K562 (cell line): ENCODE measurements around the gene OR10D3. TPM values are rescaled to one million over a fixed set of nuclear protein-coding genes. Genes with fewer than 3 reads are reported as not detected.
A peak's percentile ranks its signal among the peaks of the same experiment; 100 is the strongest.

ENCODE experiments used
- EHMT2 ChIP-seq: fragments of 450-650 bp; IDR thresholded peaks from 2 replicates; pipeline ENCODE4 v1.6.1; 2018; ENCODE audit warnings: antibody characterized with exemption
- ID3 ChIP-seq, 2 experiments: fragments of 250-450 bp in 1 of 2; fragments of 450-650 bp in 1 of 2; sonication (Bioruptor Pico) in 1 of 2; IDR thresholded peaks; 2 replicates each; pipeline versions ENCODE4 v1.6.1 to v1.8.0; 2016 to 2021; ENCODE audit warnings: mild to moderate bottlenecking in 2 of 2, moderate library complexity in 2 of 2, missing compliant biosample characterization in 1 of 2, missing genetic modification characterization in 1 of 2
- KAT8 ChIP-seq: fragments of 450-650 bp; IDR thresholded peaks from 2 replicates; pipeline ENCODE4 v1.6.1; 2016; ENCODE audit warnings: low read depth, mild to moderate bottlenecking
- MECOM ChIP-seq: fragments of 250-450 bp; sonication (Bioruptor Pico); IDR thresholded peaks from 2 replicates; pipeline ENCODE4 v1.8.0; 2022; ENCODE audit warnings: inconsistent platforms
- NFATC3 ChIP-seq: fragments of 450-650 bp; IDR thresholded peaks from 2 replicates; pipeline ENCODE4 v1.6.1; 2017; ENCODE audit warnings: mild to moderate bottlenecking
- PML ChIP-seq: IDR thresholded peaks from 2 replicates; pipeline ENCODE4 v1.6.1; 2012; ENCODE audit warnings: low read length, inconsistent platforms
- SIX5 ChIP-seq, 2 experiments: IDR thresholded peaks; 2 replicates each; pipeline ENCODE4 v1.6.1; 2011; ENCODE audit warnings: low read length in 2 of 2, borderline replicate concordance in 1 of 2, low read depth in 1 of 2, mild to moderate bottlenecking in 1 of 2, moderate library complexity in 1 of 2; ENCODE audit not compliant: insufficient read depth in 1 of 2
- SMARCB1 ChIP-seq: IDR thresholded peaks from 2 replicates; pipeline ENCODE4 v1.6.1; 2011; ENCODE audit warnings: improper control_type of control experiment, low read depth; ENCODE audit not compliant: insufficient read length
- TFAM ChIP-seq: fragments of 250-450 bp; sonication (Bioruptor Pico); conservative IDR thresholded peaks from 2 replicates; pipeline ENCODE4 v1.5.0; 2021; ENCODE audit warnings: mild to moderate bottlenecking, moderate library complexity
- U2AF2 ChIP-seq: fragments of 200-400 bp; formaldehyde crosslinking; optimal IDR thresholded peaks from 2 replicates; pipeline ENCODE3; 2017; ENCODE audit warnings: low read depth, mild to moderate bottlenecking, low read length
- ZKSCAN1 ChIP-seq: fragments of 150-350 bp; IDR thresholded peaks from 2 replicates; pipeline ENCODE4 v1.6.1; 2016; ENCODE audit warnings: low read depth, low read length
- ZNF140 ChIP-seq: fragments of 250-450 bp; sonication (Bioruptor Pico); IDR thresholded peaks from 2 replicates; pipeline ENCODE4 v1.8.0; 2021; ENCODE audit warnings: moderate library complexity, mild to moderate bottlenecking, inconsistent platforms
- ZNF282 ChIP-seq: sonication (generic); formaldehyde crosslinking; IDR thresholded peaks from 2 replicates; pipeline ENCODE4 v1.8.1; 2023; ENCODE audit warnings: missing genetic modification reagents
- ZNF398 ChIP-seq: fragments of 250-450 bp; sonication (Bioruptor Pico); IDR thresholded peaks from 2 replicates; pipeline ENCODE4 v1.8.0; 2021; ENCODE audit warnings: moderate library complexity, mild to moderate bottlenecking, inconsistent platforms
- ZNF644 ChIP-seq: fragments of 200-800 bp; sonication (Bioruptor generic); IDR thresholded peaks from 2 replicates; pipeline ENCODE4 v1.6.1; 2016; ENCODE audit warnings: low read depth, missing genetic modification characterization, missing compliant biosample characterization
- ZNF75A ChIP-seq: fragments of 450-650 bp; formaldehyde crosslinking; IDR thresholded peaks from 2 replicates; pipeline ENCODE4 v1.4.0; 2020; ENCODE audit warnings: mild to moderate bottlenecking
- ZNF77 ChIP-seq: fragments of 250-450 bp; sonication (Bioruptor Pico); IDR thresholded peaks from 2 replicates; pipeline ENCODE4 v1.5.0; 2020
- polyA plus RNA-seq, 8 experiments: library from polyadenylated mRNA; depleted of rRNA in 4 of 8; stranded (reverse) in 5 of 8; unstranded in 3 of 8; fragments of >200 nt; fragmentation: Nextera tagmentation in 2 of 8; fragmentation: Illumina TruSeq in 1 of 8; extraction: Ambion mirVana in 2 of 8; extraction: Trizol in 1 of 8; gene quantifications; 2 replicates each; pipeline versions ENCODE4 v1.2.1 to v1.2.3, GENCODE V29; 2011 to 2014; ENCODE audit warnings: inconsistent platforms in 1 of 8, missing spikeins in 1 of 8
- total RNA-seq, 7 experiments: library from RNA; depleted of rRNA in 6 of 7; stranded (reverse); fragments of >200 nt in 6 of 7; fragmentation: Illumina TruSeq in 2 of 7; extraction: Trizol in 2 of 7; gene quantifications; 2 replicates each; pipeline versions ENCODE4 v1.2.1 to v1.2.3, GENCODE V29; 2011 to 2021; ENCODE audit warnings: low replicate concordance in 1 of 7
- TF ChIP-seq, protein P1 (sequence below): fragments of 250-450 bp; sonication (Bioruptor Pico); IDR thresholded peaks from 2 replicates; pipeline ENCODE4 v1.4.0; 2020
- TF ChIP-seq, protein P2 (sequence below): fragments of 450-650 bp; formaldehyde crosslinking; IDR thresholded peaks from 2 replicates; pipeline ENCODE4 v1.4.0; 2020; ENCODE audit warnings: mild to moderate bottlenecking, mixed read lengths

OR10D3 gene
- total and polyA plus RNA-seq, 9 of the 15 experiments (the other 6 are each of a cell fraction or from before 2014, with no cell fraction given) = 0.07 to 2.9 (median 0.80) TPM; not detected in 1

DNA sequence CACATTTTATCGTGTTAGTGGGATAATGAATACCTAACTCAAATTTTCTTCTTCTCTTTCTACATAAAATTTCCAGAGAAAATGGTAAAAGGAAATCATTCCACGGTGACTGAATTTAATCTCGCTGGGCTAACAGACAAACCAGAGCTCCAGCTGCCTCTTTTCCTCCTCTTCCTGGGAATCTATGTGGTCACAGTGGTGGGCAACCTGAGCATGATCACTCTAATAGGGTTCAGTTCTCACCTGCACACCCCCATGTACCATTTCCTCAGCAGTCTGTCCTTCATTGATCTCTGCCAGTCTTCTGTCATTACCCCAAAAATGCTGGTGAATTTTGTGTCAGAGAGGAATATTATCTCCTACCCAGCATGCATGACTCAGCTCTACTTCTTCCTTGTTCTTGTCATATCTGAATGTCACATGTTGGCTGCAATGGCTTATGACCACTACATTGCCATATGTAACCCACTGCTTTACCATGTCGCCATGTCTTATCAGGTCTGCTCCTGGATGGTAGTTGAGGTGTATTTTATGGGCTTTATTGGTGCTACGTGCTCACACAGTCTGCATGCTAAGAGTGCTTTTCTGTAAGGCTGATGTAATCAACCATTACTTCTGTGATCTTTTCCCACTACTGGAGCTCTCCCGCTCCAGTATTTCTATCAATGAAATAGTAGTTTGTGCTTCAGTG, 24.1 kb downstream of the OR10D3 start (continued):
- TF ChIP-seq TFAM (no peak), ZNF282 (CRISPR knock-in tag) (no peak), ZNF644 (tag) (peak; percentile 86), U2AF2 (no peak), ZNF398 (CRISPR knock-in tag) (no peak), SMARCB1 (no peak), MECOM (CRISPR knock-in tag) (peak; percentile 29; the same call in 1 of the 2 replicates), EHMT2 (peak; percentile 98), ID3 (CRISPR knock-in tag; IDR thresholded peaks at IDR 0.05) (no peak), ID3 (tag; IDR thresholded peaks at IDR 0.05) (peak; percentile 73; the same call in 1 of the 2 replicates), SIX5 (IDR thresholded peaks at IDR 0.05; ENCODE audit: borderline replicate concordance in 1 of 2, insufficient read depth in 1 of 2, low read depth in 1 of 2, low read length in 2 of 2) (no peak), PML (peak; percentile 91), ZNF140 (CRISPR knock-in tag) (no peak), NFATC3 (0 out of 2 replicates have a peak, but pooled peaks have one; percentile 43), ZKSCAN1 (peak; percentile 90), ZNF77 (CRISPR knock-in tag) (no peak), ZNF75A (CRISPR knock-in tag) (peak; percentile 63), KAT8 (no peak)
- TF ChIP-seq, protein P1, sequence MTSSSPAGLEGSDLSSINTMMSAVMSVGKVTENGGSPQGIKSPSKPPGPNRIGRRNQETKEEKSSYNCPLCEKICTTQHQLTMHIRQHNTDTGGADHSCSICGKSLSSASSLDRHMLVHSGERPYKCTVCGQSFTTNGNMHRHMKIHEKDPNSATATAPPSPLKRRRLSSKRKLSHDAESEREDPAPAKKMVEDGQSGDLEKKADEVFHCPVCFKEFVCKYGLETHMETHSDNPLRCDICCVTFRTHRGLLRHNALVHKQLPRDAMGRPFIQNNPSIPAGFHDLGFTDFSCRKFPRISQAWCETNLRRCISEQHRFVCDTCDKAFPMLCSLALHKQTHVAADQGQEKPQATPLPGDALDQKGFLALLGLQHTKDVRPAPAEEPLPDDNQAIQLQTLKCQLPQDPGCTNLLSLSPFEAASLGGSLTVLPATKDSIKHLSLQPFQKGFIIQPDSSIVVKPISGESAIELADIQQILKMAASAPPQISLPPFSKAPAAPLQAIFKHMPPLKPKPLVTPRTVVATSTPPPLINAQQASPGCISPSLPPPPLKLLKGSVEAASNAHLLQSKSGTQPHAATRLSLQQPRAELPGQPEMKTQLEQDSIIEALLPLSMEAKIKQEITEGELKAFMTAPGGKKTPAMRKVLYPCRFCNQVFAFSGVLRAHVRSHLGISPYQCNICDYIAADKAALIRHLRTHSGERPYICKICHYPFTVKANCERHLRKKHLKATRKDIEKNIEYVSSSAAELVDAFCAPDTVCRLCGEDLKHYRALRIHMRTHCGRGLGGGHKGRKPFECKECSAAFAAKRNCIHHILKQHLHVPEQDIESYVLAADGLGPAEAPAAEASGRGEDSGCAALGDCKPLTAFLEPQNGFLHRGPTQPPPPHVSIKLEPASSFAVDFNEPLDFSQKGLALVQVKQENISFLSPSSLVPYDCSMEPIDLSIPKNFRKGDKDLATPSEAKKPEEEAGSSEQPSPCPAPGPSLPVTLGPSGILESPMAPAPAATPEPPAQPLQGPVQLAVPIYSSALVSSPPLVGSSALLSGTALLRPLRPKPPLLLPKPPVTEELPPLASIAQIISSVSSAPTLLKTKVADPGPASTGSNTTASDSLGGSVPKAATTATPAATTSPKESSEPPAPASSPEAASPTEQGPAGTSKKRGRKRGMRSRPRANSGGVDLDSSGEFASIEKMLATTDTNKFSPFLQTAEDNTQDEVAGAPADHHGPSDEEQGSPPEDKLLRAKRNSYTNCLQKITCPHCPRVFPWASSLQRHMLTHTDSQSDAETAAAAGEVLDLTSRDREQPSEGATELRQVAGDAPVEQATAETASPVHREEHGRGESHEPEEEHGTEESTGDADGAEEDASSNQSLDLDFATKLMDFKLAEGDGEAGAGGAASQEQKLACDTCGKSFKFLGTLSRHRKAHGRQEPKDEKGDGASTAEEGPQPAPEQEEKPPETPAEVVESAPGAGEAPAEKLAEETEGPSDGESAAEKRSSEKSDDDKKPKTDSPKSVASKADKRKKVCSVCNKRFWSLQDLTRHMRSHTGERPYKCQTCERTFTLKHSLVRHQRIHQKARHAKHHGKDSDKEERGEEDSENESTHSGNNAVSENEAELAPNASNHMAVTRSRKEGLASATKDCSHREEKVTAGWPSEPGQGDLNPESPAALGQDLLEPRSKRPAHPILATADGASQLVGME (CRISPR knock-in tag) = no peak
- TF ChIP-seq, protein P2, sequence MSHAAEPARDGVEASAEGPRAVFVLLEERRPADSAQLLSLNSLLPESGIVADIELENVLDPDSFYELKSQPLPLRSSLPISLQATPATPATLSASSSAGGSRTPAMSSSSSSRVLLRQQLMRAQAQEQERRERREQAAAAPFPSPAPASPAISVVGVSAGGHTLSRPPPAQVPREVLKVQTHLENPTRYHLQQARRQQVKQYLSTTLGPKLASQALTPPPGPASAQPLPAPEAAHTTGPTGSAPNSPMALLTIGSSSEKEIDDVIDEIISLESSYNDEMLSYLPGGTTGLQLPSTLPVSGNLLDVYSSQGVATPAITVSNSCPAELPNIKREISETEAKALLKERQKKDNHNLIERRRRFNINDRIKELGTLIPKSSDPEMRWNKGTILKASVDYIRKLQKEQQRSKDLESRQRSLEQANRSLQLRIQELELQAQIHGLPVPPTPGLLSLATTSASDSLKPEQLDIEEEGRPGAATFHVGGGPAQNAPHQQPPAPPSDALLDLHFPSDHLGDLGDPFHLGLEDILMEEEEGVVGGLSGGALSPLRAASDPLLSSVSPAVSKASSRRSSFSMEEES = peak; percentile 32; the same call in 1 of the 2 replicates
